Measurements from ENCODE around the gene VAV2.

VAV2 gene

DNA sequence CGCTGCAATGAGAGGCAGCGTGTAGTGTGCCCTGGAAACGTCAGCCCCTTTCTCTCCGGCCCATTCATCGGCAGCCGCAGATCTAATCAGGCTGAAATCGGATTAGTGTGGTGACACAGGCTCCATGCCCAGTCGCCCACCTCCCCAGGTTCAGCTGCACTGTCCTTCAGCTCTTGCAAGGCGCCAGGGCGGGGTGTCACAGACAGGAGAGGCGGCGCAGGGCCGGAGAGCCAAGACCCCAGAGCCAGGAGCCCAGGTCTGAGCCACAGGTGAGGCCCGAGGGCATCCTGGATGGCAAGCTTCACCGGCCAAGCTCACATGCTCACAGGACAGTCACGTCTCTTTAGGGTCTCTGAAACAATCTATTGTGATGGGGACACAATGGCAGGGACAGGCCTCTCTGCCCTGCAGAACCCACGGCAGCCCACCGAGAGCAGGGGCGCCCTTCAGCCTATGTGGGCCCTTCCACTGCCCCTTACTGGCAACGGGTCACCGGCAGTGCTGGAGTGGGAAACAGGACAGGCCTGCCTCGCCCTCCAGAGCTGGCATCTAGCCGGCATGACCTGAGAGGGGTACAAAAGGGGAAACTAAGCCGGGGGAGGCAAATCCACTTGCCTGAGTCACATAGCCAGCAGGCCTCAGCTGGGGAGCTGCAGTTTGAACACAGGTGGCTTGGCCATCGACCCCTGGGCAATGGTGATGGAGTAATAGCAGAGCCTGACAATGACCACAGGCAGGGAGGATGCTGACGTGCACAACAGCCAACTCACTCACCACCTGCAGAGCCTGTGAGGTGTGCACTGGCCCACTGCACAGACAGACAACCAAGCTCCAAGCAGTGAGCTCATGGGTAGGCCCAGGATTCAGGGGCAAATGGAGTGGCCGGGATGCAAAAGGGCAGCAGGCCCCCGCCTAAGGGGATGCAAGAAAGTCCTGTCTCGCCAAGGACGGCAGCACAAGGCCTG lies 48.1 kb downstream of the VAV2 start:
- no peak for DNase-seq (ENCODE audit: low read depth)
- no peak for TF ChIP-seq CTCF (IDR thresholded peaks at IDR 0.05; ENCODE audit: low read depth, low read length, missing control alignments)
- H3K4me3 ChIP-seq (ENCODE audit: low read depth, low read length): no peak overlapping the region

DNA sequence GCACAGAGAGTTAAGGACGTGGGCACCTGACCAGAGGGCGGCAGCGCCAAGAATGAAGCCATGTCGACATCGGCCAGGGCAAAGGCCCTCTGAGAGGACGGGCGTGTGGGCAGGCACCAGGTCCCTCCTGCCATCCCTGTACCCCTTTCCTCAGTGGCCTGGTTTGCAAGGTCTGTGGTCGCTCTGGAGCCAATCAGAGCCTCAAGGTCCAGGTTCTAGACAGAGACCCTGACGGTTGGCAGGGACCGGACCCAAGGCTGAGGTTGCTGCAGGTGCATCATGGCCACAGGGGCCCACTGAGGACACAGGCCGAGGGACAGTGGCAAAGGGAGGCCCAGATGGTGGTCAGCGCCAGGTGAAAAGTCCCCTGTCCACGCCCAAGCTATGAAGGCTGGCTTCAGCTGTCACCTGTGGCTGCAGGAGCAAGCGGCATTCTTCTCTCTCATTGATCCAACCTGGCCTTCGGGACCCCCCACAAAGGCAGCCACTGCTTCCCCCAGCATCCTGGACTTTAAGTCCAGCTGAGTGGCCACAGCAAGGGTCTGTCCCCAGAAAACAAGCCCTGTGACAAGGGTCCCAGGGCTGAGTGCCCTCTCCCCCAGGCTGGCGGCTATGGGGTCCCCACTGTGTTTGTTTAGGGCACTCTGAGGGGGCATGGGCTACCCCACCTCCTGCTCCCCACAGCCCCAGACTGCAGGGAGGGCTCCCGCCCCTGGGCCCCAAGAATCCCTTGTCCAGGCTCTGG lies 48.9 kb downstream of the VAV2 start:
- H3K4me3 ChIP-seq (ENCODE audit: low read depth, low read length): no peak overlapping the region
- TF ChIP-seq CTCF (IDR thresholded peaks at IDR 0.05; ENCODE audit: low read depth, low read length, missing control alignments): no peak
- DNase-seq (ENCODE audit: low read depth): no peak

- no peak for DNase-seq (ENCODE audit: low read depth)
- no peak for TF ChIP-seq CTCF (IDR thresholded peaks at IDR 0.05; ENCODE audit: low read depth, low read length, missing control alignments)
- H3K4me3 ChIP-seq (ENCODE audit: low read depth, low read length): no peak overlapping the region
Measured at GRCh38 chr9:133942206-133942975, 49.7 kb downstream of the VAV2 start.

DNA sequence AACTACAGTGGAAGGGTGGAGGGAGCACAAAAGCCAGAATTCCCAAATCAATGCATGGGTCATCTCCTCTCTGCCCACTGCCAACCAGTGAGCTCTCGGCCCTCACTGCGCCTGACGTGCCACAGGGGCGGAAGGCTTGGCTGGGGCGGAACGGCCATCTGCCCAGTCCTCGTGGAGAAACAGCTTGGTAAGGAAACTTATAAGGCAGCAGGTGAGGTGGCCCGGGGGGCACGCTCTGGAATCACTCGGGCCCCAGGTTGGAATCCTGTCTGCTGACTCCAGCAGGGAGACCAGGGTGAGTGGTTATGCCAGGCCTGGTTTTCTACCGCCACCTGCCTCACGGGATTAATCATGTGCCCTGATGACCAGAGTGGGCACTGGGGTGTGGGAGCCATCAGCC lies 52.3 kb downstream of the VAV2 start:
- no peak for TF ChIP-seq CTCF (IDR thresholded peaks at IDR 0.05; ENCODE audit: low read depth, low read length, missing control alignments)
- no peak for DNase-seq (ENCODE audit: low read depth)

DNA sequence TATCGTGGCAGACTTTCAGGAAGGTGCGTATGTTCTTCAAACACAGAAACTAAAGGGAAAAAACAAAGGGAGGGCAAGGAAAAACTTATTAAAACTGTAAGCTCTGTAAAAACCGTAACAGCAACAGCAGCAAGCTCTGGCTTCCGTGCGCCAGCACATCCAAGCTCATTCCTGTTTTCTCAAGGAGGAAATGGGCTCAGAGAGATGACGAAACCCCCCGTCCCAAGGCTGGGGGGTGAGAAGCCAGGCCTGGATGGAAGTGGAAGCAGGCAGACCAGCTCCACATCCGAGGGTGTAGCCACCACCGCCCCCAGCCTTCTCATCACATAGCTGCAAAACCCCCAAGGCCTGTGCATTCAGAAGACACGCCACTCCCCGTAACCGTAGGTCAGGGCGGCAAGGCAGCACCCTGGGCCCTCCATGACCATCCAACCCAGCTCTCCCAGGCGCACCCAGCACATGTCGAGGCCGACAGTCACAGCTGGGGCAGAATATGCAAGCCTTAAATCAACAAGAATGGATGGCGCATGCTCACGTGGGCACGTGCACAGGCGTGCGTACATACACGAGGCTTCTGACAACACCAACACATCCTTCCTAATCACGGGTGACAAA lies 52.8 kb downstream of the VAV2 start:
- no peak for TF ChIP-seq CTCF (IDR thresholded peaks at IDR 0.05; ENCODE audit: low read depth, low read length, missing control alignments)
- H3K4me3 ChIP-seq (ENCODE audit: low read depth, low read length): no peak overlapping the region
- no peak for DNase-seq (ENCODE audit: low read depth)

More for the DNA sequence above, 52.3 kb downstream of the VAV2 start:
- H3K4me3 ChIP-seq (ENCODE audit: low read depth, low read length): no peak overlapping the region

GRCh38 chr9:133938753-133939152 lies 53.4 kb downstream of the VAV2 start:
- no peak for DNase-seq (ENCODE audit: low read depth)

More at GRCh38 chr9:133938753-133939152, 53.4 kb downstream of the VAV2 start:
- no peak overlapping the region for H3K4me3 ChIP-seq (ENCODE audit: low read depth, low read length)
- no peak for TF ChIP-seq CTCF (IDR thresholded peaks at IDR 0.05; ENCODE audit: low read depth, low read length, missing control alignments)
